RKO (cell line): ENCODE data around the gene DCPS.
"Not testable (repeated sequence)": the region's sequence is repeated elsewhere in the genome, so short reads cannot be mapped to it uniquely, and the experiment has no call there.

Experiments
- DNase-seq: peaks from one replicate; pipeline ENCODE4 v3.0.0-alpha.2; 2016; ENCODE audit warnings: low spot score

DCPS gene

DNA sequence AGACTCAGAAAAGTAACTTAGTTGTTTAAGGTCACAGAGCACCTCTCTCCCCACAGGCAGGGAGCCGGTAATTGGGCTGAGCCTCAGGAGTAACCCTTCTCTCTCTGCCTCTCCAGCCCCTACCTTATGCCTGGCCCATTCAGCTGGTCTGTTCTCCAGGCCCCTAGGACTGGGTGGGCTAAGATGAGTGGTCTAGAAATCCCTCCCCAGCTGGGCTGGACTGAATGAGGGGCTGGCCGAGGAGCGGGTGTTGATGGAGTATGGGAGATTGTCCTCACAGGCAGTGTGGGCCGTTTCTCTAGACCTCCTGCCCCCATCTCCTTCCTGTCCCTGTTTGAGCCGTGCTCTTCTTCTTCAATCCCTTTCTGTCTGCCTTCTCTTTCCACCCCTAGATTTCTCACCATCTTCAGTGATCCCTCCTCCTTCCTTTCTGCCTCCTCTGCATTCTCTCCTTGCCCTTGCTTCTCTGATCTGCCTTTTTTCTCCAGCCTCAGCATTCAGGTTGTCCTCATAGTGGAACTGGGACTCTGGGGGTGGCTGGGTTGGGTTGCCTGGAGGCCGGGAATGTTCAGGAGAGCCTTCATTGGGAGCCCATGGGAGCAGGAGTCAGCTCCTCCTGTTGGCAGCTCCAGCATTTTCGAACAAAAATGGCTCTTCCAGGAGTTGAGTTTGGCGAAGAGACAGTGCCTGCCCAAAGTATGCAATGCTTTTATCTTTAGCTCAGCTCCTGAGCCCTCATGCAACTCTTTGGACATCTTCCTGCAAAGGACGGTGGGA is 59.2 kb downstream of the DCPS start:
- no peak for DNase-seq

- DNase-seq = no peak
Observed at GRCh38 chr11:126363706-126364248, 59.9 kb downstream of the DCPS start.

- not testable (repeated sequence) for DNase-seq
Observed at GRCh38 chr11:126364735-126365134, 60.9 kb downstream of the DCPS start.

DNA sequence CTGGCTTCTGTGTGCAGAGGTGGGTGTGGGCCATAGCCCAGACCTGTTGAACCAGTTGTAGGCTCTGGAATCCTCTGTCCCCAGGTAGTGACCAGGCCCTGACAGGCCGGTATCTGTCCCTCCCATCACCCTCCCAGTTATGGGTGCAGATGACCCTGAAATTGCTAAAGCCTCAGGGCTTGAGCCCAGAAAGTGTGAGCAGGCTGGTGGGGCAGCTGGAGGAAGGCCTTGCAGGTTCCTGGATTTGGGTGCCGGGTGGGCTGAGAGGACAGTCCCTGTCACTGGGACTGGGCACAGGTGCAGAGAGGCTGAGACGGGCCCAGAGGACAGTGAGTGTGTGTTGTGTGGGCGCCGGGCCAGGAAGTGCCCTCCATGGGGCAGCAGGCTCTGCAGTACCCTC is 61.6 kb downstream of the DCPS start:
- not testable (repeated sequence) for DNase-seq

DNA sequence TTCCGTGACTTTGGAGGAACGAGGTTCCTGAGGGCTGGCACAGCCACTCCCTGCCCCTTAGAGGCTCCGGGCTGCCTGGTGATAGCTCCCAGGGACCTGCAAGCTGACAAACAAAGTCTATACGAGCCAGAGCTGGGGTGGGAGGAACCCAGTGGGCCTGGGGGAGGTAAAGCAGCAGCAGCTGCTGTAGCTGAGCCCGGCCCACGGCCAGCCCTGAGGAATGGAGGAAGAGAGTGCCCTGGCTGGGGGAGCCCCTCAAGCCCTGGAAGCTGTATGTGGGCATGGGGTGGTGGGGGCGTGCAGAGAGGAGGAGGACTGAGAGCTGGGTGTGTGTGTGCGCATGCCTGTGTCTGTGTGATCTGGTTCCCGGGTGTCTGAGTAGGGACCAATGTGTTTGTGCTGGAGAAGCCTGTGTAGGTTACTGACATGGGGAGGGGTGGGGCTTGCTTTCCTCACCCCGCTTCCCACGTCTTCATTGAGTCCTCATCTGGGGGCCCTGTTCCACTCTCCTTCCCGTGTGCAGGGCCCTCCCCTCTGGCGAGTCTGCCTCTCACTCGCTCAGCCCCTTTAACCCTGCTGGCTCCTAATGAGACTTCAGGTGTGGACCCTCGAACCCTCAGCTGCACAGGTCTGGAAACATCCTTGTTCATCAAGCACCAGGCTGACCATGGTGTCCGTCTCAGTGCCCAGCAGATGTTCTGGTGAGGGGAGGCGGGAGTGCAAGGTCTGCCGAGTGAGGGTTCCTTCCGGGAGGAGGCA is 62.4 kb downstream of the DCPS start:
- DNase-seq = no peak

- not testable (repeated sequence) for DNase-seq
Observed at GRCh38 chr11:126366823-126367654, 63.2 kb downstream of the DCPS start.

DNA sequence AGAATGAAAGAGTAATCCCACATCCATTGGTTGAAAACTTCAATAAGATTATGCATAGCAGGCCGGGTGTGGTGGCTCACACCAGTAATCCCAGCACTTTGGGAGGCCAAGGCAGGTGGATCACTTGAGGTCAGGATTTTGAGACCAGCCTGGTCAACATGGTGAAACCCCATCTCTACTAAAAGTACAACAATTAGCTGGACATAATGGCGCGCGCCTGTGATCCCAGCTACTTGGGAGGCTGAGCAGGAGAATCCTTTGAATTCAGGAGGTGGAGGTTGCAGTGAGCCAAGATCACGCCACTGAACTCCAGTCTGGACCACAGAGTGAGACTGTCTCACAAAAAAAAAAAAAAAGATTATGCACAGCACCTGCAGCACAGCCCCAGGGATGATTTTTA is 63.9 kb downstream of the DCPS start:
- not testable (repeated sequence) for DNase-seq

GRCh38 chr11:126368336-126369119 is 64.7 kb downstream of the DCPS start:
- not testable (repeated sequence) for DNase-seq

DNA sequence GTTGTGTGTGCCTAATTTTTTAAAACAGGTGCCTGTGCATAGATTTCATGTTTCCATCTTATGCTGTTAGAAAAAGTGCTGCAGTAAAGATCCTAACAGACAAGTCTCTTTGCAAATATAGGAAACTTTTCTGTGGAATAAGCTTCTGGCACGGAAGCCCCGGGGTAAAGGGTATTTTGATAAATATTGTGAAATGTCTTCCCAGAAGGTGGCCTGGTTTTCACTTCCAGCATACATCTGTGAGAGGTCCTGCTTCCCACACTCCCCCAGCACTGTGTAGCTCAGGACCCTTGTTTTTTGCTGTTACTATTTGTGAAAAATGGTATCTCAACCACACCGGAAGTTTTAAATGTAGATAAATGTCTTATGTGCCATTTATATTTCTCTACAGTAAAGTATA is 66.2 kb downstream of the DCPS start:
- DNase-seq = no peak

- no peak for DNase-seq
Observed at GRCh38 chr11:126371595-126371994, 67.7 kb downstream of the DCPS start.

DNA sequence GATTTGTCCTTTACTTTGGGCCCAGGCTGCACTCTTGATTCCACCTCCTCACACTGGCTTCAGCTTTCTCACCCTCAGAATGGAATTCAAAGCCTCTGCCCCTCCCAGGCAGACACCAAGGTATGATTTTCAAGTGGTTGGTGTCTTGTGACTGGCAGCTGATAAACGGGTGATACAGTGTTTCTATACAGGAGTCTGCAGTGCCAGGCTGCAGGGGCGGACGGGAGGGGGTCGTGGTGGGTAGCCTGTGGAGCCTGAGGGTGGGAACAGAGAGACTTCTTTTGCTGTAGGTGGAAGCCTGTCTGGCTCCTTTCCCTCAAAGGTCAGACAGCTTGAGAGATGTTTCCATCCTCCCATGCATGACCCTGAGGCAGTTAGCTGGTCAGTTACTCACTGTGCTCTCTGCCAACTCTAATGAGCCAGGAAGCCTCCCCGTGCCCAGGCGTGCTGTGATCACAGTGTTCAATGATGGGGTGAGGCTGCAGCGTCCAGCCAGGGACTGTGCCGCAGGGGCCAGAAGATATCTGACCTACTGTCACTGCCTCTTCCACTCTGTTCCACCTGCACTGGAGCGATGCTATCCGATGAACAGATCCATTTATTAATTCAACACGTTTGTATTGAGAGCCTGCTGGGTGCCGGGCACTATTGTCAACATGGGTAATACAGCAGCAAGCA is 69.7 kb downstream of the DCPS start:
- DNase-seq = not testable (repeated sequence)

- DNase-seq = not testable (repeated sequence)
Observed at GRCh38 chr11:126374562-126375300, 70.9 kb downstream of the DCPS start.

DNA sequence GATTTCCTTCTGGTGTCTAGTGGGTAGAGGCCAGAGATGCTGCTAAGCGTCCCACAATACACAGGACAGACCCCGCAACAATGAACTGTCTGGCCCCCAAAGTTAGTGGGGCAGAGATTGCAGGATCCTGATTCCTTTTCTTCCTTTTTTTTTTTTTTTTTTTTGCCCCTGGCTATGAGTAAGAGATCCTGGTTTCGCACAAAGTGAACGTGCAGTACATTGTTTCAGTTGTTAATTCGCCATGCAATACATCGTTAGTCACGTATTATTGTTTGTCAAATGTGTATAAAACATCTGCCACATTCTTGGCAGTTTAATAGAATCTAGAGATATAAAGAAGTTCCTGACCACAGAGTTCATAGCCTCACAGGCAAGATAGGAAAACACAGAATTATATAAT is 71.9 kb downstream of the DCPS start:
- DNase-seq = no peak

DNA sequence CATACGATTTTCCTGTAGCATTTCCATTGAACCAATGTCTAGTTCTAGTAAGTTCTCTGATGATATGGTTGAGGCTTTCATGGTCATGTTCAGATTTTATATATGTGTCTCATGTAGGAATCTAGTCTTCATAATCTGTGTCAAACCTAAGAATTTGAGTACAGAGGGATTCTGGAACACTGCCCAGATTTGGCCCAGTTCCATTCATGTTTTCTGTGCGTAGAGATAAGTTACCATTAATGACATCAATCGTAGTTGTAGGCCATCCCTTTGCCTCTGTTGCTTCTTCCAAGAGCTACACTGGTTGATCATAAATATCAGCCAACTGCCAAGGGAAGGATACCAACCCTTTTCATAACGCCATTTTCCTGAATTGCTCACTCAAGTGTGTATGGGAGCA is 74.9 kb downstream of the DCPS start:
- DNase-seq = no peak

DNA sequence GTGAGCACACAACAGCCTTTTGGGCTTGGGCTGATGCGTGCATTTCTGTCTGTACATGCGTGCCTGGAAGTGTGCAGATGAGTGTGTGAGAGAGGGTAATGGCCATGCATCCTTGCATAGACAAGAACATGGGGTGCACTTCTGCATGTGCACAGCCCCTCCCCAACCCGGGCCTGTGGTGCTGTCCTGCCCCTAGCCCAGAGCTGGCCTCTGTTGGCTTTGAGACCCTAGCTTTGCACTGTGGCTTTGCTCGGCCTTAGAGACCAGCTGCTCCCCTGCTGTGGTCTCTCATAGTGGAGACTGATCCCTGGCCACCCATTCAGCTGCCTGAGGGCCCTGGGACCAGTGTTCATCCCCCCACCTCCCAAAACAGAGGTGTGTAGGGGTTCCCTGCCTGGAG is 77.0 kb downstream of the DCPS start:
- no peak for DNase-seq

GRCh38 chr11:126381960-126382359 is 78.1 kb downstream of the DCPS start:
- DNase-seq = not testable (repeated sequence)

- not testable (repeated sequence) for DNase-seq
Observed at GRCh38 chr11:126382641-126383040, 78.8 kb downstream of the DCPS start.

DNA sequence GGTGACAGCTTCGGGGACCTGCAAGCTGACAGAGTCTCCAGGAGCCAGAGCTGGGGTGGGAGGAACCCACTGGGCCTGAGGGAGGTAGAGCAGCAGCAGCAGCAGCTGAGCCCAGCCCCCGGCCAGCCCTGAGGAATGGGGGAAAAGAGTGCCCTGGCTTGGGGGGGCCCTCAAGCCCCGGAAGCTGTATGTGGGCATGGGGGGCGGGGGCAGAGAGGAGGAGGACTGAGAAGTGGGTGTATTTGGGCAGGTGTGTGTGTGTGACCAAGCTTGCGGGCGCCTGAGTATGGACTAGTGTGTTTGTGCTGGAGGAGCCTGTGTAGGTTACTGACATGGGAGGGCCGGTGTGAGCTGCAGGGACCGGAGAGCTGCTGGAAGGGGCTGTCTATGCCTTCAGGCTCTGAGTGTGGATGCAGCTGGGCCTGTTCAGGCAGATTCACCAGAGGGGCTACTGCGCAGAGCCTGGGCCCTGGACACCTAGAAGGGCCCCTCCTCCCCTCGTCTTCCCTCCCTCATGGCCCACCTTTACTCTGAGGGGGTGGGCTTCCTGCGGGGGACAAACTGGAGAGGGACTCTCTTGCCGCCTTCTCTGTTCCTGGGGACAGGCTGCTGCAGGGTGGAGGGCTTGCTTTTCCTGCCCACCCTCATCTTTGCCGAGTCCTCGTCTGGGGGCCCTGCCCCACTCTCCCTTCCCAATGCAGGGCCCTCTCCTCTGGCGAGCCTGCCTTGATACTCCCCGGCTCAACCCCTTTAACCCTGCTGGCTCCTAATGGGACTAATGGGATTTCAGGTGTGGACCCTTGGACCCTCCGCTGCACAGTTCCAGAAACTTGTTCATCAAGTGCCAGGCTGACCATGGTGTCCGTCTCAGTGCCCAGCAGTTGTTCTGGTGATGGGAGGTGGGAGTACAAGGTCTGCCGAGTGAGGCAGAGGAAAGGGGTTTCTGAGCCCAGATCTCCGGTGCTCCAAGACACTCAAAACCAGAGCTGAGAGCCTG is 79.8 kb downstream of the DCPS start:
- DNase-seq = no peak
